SKM-1 (cell line): ENCODE measurements around the gene MLH3.
"Not testable (repeated sequence)": the region's sequence is repeated elsewhere in the genome, so short reads cannot be mapped to it uniquely, and the experiment has no call there.

Experiments
- DNase-seq: peaks from one replicate; lab custom pipeline; 2025; ENCODE audit not compliant: unreplicated experiment; lab: John Stamatoyannopoulos, UW

Gene MLH3

DNA sequence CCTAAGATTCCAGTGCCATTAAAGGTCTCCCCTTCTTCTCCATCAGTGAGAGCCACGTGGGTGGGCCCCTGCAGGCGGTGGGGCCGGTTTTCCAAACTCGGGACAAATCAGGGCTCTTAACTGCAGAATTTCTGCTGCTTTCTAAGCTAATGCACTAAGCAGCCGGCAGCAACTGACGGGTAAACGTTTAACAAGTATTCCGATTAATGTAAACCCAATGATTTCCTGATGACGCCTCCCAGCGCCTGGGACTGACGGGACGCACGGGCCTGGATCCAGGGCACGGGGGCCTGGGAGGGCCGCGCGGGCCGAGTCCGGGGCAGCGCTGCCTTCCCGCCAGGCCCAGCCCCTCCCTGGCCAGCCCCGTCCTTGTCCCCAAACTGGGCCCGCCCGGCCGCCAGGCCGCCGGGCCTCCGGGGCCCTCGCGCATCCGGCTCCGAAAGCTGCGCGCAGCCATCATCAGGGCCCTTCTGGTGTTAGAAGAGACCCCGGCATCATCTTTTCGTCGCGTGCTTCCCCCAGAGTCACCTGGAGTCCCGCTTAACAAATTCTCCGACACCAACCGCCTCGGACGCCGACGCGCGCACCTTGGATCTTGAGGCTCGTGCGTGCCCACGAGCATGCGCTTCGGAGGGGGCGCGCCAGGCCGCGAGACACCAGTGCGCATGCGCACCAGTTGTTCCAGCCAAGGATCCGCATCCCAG, at the start of gene MLH3:
Gene MLH3 (minus strand): TSS at position 616 of the 704 bp plus-strand sequence. CDS start 1,812 bp downstream, outside the sequence.
- DNase-seq = peak; percentile 19

DNA sequence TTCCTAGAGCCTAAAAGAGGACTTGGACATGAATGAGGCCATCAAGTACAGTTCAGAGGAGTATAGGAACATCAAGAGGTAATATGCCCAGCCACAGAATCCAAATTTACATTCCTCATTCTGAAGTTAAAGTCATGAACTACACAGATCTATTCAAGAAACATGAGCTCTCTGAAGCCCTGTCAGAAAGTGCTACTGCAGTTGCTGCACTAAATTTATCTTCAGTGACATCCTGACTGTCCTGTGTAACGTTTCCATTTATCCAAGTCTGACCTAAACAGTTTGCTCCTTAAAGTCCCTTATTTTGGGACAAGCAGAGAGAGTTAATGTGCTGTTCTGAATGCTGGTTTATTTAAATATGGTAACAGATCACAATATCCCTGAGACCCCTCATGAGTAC, 47.4 kb upstream of the MLH3 start:
- no peak for DNase-seq

DNA sequence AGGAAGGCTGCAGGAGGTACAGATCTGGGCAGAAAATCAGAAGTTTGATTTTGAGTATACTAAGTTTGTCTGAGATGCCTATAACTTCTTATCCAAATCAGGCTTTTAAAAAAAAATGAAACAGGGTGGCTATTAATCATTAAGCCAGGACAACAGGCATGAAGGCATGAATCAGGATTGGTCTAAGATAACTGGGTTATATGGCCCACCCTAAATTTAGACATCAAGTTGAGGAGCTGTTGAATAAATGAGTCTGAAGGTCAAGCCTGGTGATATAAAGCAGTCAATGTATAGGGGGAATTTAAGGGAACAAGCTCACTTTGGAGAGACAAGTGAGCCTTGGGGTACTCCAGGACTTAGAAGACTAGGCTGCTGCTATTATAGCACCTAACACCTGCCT, 46.9 kb upstream of the MLH3 start:
- DNase-seq = no peak

DNA sequence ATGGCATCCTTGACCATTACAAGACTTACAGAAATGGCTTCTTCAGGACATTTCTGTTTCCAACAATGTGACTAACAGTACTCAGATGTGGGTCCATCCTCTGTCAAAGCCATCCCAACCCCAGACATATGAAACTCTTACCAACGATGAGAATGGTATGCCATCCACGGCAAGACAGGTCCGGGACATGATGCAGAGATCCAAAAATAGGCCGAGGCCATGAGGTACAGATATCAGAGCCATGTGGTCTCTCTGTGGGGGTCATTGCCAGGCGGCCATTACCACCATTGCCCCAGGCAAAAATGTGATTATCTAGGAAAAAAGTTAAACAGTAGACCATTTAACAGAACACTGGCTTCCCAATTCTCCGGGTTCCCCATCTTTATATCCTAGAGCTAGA, 45.7 kb upstream of the MLH3 start:
- no peak for DNase-seq

DNA sequence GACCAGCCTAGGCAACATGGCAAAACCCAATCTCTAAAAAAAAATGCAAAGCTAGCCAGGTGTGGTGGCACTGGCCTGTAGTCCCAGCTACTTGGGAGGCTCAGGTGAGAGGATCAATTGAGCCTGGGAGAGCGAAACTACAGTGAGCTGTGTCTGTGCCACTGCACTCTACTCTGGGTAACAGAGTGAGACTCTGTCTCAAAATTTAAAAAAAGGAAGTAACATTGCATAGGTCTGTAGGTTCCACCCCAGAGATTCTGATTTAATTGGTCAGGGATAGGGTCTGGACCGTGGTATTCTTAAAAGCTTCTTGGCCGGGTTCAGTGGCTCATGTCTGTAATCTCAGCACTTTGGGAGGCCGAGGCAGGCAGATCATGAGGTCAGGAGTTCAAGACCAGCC, 44.4 kb upstream of the MLH3 start:
- no peak for DNase-seq

DNA sequence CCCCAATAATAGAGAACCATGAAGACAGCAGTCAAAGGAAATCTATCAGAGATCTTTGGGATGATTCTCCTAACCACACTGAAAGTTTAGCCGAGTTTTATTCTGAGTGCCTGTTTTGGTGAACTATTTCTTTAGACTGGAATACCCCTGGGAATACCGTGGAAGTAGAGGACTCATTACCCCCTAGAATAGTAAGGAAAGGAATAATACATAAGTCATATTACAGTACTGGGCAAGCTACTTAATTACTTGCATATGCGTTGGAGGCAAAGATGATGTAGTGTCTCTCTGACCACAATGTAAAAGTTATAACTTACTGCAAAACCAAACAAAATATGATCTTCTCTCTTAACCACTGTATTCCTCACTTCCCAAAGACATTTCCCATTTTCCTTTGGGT, 43.6 kb upstream of the MLH3 start:
- DNase-seq = no peak

DNA sequence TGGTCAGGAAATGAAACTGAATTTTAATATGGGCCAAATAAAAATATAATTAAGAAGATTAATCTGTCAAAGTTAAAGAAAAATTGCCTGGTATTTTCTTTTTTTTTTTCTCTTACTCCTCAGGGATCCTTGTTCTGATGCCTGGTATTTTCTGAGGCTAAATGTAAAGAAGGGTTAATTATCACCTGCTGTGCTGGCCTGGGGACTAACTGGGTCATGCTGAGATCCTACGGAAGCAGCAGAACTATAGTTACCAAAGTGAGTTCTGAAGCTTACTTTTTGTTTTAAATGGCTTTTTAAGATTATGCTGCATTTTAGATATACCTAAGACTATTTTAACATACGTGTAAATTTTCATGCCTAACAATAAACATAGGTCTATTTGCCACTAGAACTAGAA, 41.4 kb upstream of the MLH3 start:
- DNase-seq = no peak

DNA sequence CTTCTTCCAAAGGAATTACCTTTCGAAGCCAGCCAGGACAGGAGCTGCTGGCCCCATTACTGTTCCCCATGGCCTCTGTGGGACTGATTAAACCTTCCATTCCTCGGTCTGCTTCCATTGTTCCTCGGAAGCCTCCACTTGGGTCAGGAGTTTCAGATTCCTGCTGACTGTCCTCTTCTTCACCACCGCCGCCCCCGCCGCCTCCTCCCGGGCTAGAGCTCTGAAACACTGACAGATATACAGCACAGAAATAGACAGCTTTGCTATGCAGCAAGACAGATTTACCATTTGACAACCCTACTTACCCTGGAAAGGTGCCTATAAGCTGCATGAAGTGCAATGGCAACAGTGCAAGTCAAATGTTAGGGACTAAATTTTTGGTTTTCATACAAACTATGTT, 40.0 kb upstream of the MLH3 start:
- no peak for DNase-seq

DNA sequence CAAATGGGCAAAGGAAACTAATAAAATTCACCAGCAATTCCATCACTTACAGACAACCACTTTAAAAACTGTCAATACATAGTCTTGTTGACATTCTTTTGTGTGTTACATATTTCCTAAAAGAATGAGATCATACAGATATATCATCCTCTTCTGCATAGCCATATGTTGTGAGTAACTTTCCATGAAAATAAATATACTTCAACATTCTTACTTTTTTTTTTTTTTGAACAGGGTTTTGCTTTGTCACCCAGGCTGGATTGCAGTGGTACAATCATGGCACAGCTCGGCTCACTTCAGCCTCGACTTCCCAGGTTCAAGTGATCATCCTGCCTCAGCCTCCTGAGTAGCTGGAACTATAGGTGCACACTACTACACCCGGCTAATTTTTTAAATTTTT, 39.1 kb upstream of the MLH3 start:
- DNase-seq = no peak

DNA sequence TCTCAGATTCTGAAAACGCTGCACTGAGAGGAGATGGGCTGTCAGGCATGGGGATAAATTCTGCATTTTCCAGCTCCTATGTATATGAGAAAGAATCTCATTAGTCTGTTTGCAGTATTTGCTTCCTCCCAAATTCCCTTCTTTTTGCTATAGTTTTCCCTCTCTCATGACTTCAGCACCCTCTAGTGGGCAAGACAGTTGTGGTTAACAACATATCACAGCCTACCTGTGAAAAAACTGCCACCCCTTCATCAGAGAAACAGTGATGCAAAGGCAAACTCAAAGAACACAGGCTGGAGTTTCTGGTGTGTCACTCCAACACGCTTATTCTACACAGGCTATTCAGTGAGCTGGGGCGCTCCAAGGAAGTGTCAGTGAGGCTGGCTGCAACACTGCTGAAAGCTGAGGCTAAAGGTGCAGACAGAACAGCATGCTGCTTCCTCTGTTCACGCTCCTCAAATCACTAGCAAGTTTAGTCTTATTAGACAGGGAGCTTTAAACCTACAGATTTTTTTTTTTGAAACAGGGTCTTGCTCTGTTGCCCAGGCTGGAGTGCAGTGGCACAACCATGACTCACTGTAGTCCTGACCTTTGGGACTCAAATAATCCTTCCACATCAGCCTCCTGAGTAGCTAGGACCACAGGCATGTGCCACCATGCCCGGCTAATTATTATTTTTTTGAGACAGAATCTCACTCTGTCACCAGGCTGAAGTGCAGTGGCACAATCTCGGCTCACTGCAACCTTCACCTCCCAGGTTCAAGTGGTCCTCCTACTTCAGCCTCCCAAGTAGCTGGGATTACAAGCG, 37.5 kb upstream of the MLH3 start:
- DNase-seq = peak; percentile 3

DNA sequence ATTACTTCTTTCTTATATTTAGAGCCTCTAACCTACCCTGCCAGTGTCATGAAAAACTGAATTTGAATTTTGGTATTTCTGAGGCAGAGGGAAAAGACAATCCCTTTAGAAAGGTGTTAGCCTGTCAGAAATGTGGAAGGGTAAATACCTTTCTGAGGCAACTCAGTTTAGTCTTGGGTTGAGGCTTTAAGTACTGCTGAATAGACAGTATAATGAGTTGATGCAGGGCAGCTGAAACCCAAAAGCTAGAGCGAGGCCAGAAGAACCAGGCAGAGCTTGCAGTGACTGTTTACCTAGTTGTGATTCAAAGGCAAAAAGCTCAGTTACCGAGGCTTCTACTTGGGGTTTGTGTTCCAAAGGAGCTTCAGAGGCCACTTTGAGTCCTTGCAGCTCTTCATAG, 36.9 kb upstream of the MLH3 start:
- DNase-seq = no peak

DNA sequence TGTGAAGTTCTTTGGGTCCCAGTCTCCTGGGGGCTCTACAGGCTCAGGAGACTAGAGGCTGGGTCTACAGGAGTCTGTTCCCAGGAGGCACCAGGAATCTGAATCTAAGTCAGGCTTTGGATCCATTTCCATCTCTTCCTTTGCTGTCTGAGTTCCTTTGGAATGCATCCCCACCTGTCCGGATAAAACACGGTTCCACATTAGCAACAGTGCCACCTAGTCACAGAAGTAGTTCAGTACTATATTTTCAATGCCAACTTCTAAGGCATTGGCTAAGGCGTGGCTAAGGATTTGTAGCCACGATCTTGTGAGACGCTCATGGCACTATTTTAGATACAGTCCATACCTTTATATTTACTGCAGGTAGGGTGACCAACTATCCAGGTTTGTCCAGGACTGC, 33.2 kb upstream of the MLH3 start:
- no peak for DNase-seq

DNA sequence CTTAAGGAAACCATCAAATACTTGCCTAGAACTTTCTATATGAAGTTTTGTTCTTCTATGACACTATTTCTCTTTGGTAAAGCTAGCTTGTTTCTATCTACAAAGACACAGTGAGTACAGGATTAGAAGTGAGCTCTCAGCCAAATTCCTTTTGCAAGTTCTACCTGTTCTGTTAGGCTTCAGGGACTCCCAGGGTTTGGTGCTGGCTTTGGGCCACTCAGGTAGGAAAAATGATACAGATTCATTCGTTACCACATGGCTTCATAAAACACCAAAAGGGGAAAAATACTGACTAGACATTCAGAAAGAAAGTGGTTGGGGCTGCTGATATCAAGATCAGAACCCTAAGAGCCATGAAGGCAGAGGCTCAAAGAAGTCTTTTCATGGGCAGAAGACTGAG, 32.0 kb upstream of the MLH3 start:
- no peak for DNase-seq

DNA sequence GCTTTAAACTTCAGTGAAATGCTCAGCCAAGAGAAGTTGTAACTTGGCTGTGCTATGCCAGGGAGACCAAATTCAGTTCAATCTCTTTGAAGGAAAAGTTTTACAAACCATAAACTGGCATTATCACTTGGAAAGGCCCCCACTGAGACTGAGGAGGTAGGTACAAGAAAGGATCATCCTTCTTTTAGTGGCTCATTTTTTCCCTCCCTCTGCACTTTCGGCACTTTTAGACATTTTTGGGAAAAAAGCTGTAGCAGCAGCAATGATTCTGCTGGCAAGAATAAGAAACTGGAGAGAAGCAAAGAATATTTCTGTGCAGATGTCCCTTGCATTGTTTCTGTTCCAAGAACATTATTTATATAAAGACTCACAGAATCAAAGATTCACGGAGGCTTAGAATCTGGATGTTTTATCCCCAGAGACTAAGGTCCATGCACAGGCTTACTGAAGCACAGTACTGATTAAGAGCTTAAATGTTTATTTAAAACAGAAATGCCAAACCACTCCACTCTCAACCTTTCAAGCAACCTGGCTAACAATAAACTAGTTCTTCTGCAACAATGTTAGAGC, 30.5 kb upstream of the MLH3 start:
- DNase-seq = no peak

DNA sequence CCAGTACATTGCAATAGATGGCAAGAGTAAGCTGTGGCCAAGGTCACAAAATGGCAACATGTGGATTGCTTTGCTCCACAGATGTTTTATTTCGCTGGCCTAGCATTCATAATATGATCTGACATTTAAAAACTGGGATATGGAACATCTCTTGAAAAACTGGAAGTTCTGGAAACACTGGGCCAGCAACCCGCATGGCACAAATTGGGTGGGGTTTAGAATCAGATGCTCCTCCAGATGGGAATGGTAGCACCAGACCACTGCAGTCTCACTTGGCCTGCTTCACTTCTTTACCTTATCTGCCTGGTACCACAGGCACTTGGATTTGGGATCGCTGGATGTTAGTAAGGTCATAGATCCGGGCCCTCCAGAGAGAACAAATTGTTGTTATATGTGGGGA, 28.3 kb upstream of the MLH3 start:
- DNase-seq = no peak

DNA sequence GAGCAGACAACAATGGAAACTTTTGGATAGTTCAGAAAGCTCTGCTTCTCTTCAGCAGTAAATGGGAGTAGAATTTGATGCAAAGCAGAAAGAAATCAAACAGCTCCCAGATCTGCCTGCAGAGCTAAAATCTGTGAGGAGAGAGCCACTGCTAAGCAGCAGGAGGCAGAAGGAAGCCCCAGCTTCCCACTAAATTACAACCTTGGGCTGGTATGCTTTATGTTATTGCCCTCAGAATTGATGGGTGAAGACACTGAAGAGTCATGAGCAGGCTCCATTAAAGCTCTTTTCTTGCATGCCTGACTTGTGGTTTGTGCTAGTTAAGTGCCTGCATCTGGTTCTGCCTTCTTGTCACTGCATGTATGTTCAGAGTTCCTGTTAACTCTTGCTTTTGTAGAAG, 26.5 kb upstream of the MLH3 start:
- DNase-seq = no peak

DNA sequence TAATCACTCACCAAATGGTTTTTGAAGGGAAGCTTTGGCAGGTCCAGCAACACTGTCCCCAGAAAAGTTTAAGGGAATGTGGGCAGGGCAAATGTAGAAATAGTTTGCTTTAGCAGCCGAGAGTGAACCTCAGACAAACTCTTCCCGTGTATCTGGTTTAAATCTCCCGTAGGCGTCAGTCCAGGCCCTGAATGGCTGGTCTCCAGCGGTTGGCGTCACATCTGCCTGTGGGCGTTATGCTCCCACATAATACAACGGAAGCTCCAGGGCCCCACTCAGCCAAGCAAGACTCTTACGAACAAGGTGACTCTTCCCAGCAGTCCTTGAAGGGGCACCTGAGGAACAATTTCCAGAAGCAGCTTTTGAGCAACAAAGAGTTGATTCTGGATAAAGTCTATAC, 19.1 kb upstream of the MLH3 start:
- no peak for DNase-seq

DNA sequence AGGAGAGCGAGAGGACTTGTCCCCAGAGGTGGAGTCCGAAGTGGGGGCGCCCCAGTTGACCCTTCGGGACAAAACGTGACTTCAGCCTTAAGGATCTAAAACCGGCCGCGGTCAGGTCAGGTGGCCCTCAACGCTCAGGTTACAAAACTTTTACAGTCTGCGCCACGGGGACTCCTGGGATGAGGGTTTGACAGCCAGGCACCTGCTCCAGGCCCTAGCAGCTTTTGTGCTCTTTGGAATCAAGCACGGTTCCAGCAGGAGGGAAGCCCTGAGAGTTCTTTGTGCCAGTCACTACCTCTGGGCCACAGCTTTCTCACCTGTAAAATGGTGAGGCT, 18.5 kb upstream of the MLH3 start:
- no peak for DNase-seq

DNA sequence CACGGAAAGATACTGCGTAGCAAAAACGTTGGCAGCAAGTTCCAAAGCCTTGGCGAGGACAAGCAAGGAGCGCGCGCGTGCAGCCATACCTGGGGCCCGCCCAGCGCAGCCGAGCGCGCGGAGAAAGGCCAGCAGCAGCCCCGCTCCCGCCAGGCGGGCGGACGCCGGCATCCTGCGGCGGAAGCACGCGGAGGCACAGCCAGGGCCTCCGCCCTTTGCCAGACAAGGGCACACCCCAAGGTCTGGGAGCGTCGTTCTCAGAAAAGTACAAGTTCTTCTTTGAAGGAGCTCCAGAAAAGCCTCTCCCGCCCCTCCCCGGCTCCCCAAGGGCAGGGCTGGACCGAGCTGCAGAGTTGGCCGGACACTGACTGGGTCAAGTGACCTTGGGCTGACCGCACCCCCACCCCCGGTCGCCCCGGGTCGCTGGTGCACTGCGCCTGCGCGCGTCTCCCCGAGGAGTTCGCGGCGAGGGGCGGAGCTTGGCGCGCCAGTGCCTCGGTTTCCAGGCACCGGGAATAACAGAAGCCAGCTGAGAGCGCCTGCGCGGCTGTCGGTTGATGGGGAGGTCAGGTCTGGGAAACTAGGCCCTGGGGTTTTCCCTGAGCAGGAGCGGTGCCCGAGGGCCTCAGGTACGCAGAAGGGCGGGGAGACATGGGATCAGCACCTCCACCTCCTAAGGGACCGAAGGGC, 18.0 kb upstream of the MLH3 start, which contains the start of gene ZC2HC1C:
Gene ZC2HC1C (plus strand): TSS at position 521 of the 690 bp plus-strand sequence. CDS start 933 bp downstream, outside the sequence.
- DNase-seq = peak; percentile 15

DNA sequence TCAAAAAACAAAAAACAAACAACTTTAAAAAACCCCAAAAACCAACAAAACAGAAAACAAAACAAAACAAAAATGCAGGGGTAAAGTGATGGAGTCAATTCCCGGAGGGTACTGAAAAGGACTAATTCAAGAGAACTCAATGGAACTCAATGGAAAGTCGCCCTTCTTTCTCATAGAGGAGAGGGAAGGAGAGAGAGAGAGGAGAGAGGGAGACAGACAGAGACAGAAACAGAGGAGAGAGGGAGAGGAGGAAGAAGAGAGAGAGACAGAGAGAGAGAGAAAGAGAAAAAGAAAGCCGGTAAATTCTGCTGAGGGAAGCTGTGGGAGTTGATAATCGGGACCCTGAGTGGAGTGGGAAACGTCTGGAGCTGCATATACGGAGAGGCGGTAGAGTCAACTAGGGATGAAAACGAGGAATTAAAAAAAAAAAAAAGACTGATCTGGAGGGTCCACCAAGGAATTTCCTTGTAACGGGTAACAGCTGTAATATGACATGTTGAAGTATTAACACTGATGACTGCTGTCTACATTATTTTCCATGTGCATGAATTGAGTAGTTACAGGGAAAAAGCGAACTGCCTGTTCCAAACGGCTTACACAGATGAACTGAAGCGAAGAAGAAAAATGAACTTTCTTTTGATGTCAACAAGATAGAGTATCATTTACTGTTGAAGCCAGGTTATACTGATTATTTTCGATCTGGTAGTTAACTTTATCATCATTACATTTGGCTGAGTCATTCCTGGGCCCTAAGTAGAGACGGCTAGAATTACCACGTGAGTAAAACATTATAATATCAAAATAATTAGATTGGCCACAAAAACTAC, 17.2 kb upstream of the MLH3 start:
- no peak for DNase-seq

DNA sequence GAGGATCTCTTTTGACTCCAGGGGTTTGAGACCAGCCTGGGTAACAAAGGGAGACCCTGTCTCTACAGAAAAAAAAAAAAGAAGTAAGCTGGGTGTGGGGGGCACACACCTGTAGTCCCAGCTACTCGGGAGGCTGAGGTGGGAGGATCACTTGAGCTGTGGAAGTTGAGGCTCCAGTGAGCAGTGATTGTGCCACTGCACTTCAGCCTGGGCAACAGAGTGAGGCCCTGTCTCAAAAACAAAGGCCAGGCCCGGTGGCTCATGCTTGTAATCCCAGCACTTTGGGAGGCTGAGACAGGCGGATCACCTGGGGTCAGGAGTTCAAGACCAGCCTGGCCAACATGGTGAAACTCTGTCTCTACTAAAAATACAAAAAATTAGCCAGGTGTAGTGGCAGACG, 16.5 kb upstream of the MLH3 start:
- not testable (repeated sequence) for DNase-seq
